NCI-H2107 treated with DMSO at 0.1 percent for 48 hours (cell line): Measurements from ENCODE around the gene SCN7A.

ENCODE experiments used
- DNase-seq: peaks from one replicate; lab custom pipeline; 2025; ENCODE audit not compliant: unreplicated experiment; lab: John Stamatoyannopoulos, UW

The SCN7A gene

GRCh38 chr2:166404831-166405568 is 89.0 kb downstream of the SCN7A start:
- DNase-seq = no peak

DNA sequence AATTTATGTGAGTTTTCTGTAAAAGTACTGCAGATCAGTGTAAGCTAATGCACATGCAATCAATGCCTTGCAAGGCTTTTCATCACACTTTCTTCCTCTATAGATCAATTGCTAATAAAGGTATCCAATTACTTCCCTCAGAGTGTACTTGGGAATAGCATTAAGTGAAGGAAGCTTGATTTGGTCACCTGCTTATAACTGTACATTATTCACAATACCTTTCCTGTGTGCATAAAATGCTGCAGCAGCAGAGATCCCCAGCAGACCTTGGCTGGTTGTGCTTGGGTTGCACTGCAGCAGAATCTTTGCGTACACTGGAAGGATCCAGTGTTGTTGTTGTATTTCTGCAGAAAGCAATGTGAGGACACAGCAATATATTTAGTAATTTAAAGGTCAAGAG is 99.8 kb downstream of the SCN7A start:
- DNase-seq = no peak

DNA sequence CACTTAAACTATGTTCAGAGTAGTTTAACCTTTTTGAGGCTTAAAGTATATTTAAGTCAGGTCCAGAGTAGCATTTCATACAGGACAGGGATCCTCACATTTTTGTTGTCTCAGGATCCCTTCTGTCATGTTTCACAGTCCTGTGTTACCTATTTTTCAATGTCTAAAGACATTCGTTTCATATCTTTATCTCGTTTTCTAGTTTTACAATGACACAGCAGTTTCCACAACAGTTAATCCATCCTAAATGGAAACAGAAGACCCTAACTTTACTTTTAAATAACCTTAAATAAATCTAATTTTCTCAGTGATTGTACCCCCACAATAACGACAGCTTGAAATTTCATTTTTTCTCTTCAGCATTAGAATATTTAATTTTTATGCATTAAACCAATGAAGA is 101.0 kb downstream of the SCN7A start:
- no peak for DNase-seq

- DNase-seq = no peak
Measured at GRCh38 chr2:166388481-166389070, 105.5 kb downstream of the SCN7A start.

- DNase-seq = no peak
Measured at GRCh38 chr2:166385313-166385712, 108.7 kb downstream of the SCN7A start.

- no peak for DNase-seq
Measured at GRCh38 chr2:166384774-166385173, 109.3 kb downstream of the SCN7A start.

- DNase-seq = no peak
Measured at GRCh38 chr2:166382448-166382847, 111.6 kb downstream of the SCN7A start.

- DNase-seq = no peak
Measured at GRCh38 chr2:166380615-166381014, 113.4 kb downstream of the SCN7A start.

GRCh38 chr2:166376873-166377272 is 117.2 kb downstream of the SCN7A start:
- no peak for DNase-seq

GRCh38 chr2:166376488-166376828 is 117.6 kb downstream of the SCN7A start:
- no peak for DNase-seq

GRCh38 chr2:166375736-166376487 is 118.1 kb downstream of the SCN7A start, which contains the start of gene SCN9A:
SCN9A (minus strand) TSS chr2:166375944; CDS start chr2:166311756, 64,188 bp downstream.
- DNase-seq = peak; percentile 52

- DNase-seq = no peak
Measured at GRCh38 chr2:166375195-166375735, 118.8 kb downstream of the SCN7A start.

DNA sequence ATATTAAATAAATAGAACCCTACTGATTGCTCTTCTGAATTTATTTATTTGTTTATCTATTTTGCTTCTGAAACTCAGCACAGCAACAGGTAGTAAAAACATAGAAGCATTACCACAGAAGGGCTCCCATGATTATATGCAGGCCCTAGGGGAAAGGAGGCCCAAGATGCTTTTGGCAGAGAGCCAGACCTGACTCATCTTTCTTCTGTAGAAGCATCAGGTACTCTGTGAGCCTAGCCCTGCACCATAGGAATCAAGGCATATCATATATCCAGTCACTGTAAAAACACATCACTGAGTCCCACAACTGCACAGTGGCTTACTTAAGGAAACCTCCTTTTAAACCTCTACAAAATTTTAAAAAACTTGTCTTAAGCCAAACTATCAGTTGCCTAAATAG is 120.1 kb downstream of the SCN7A start:
- DNase-seq = no peak

DNA sequence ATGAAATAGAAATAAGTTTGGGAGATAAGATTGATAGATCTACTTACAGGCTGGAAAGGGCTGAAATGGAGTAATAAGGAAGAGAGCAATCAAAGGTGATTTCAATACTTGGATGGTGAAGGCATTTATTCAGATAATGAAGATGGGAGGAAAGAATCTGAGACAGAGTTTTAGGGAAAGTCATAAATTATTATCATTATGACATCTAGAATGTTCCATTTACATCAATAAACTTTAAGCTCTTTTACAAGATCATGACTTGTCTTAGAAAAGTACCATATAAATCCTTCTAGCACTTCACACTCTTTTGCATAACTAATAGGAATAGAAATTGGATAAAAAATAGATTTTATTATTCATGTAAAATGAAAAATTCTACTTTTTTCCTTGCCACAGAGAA is 120.5 kb downstream of the SCN7A start:
- DNase-seq = no peak

- no peak for DNase-seq
Measured at GRCh38 chr2:166373105-166373504, 120.9 kb downstream of the SCN7A start.

- DNase-seq = no peak
Measured at GRCh38 chr2:166372046-166372445, 122.0 kb downstream of the SCN7A start.

DNA sequence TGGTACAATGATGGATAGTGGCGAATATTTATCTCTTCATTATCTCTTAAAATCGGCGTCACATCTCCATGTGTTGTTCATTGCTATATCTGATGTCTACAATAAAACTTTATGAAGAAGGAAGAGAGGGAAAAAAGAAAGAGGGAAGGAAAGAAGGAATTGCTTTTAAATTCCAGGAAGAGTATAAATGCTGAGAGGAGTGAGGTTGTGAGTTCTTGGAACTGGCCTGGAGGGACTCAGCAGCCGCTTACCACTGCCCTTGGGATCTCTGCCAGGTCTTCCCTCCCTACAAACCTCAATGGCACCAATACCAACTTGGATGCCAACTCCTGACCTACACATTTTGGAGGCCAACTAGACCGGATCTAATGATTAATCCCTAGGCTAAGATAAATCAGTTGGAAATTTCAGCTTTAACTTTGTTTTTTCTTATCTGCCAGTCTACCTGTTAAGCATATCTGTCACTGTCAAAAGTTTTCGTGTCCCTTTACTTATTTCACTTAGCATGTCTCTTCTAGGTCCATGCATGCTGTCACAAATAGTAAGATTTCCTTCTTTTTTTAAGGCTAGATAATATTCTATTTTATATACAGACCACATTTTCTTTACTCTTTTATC is 128.1 kb downstream of the SCN7A start:
- no peak for DNase-seq

GRCh38 chr2:166365239-166365638 is 128.8 kb downstream of the SCN7A start:
- DNase-seq = no peak

DNA sequence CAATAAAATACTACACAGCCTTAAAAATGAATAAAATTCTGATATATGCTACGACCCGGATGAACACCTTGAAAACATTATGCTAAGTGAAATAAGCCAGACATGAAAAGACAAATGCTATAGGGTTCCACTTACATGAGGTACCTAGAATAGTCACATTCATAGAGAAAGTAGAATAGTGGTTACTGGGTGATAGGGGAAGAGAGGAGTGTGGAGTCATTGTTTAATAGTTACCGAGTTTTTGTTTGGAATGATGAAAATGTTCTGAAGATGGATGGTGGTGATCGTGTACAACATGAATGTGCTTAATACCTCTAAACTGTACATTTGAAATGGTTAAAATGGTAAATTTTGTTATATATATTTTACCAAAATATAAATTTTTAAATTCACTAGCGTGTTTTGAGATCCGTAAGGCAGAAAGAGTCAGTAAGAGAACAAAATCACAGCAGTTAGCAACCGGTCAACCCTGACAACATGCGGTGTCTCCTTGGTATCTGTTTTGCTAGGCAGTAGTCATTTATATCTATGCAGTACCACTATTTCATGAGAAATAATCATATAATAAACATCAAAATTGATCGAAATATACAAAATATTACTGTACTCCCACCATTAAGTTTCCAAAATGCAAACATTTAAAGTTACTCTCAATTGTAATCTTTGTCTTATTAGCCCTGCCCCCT is 129.4 kb downstream of the SCN7A start:
- no peak for DNase-seq

GRCh38 chr2:166361351-166362153 is 132.5 kb downstream of the SCN7A start:
- no peak for DNase-seq
